ACC112 (cell line): Measurements from ENCODE around the gene CELA2A.
"Not testable (repeated sequence)": the region's sequence is repeated elsewhere in the genome, so short reads cannot be mapped to it uniquely, and the experiment has no call there.

Experiments
- H2AFZ ChIP-seq: fragments of 200-600 bp; sonication (generic); one replicate; pipeline ENCODE4 v1.6.0; 2017; ENCODE audit warnings: antibody characterized with exemption, low read length; ENCODE audit not compliant: unreplicated experiment
- H3K27ac ChIP-seq: fragments of 200-600 bp; sonication (generic); 2 replicates; pipeline ENCODE4 v1.5.1; 2014; ENCODE audit warnings: low read depth, mild to moderate bottlenecking, antibody characterized with exemption, low read length, moderate library complexity
- H3K27me3 ChIP-seq: fragments of 200-600 bp; sonication (generic); 2 replicates; pipeline ENCODE4 v1.6.1; 2014; ENCODE audit warnings: mild to moderate bottlenecking, antibody characterized with exemption, low read length, moderate library complexity, mixed read lengths; ENCODE audit not compliant: insufficient read depth
- H3K36me3 ChIP-seq: fragments of 200-600 bp; sonication (generic); 2 replicates; pipeline ENCODE4 v1.6.1; 2016; ENCODE audit warnings: mild to moderate bottlenecking, antibody characterized with exemption, low read length, moderate library complexity, mixed read lengths; ENCODE audit not compliant: insufficient read depth
- H3K4me1 ChIP-seq: fragments of 200-600 bp; sonication (generic); one replicate; pipeline ENCODE4 v1.6.1; 2016; ENCODE audit warnings: low read length, mixed read lengths; ENCODE audit not compliant: insufficient read depth, unreplicated experiment, control insufficient read depth
- H3K4me3 ChIP-seq: fragments of 200-600 bp; sonication (generic); 2 replicates; pipeline ENCODE4 v1.5.1; 2014; ENCODE audit warnings: mild to moderate bottlenecking, low read depth, low read length
- H3K79me2 ChIP-seq: fragments of 200-600 bp; sonication (generic); one replicate; pipeline ENCODE4 v1.6.0; 2016; ENCODE audit warnings: low read length; ENCODE audit not compliant: control insufficient read depth, unreplicated experiment, insufficient read depth

The CELA2A gene

DNA sequence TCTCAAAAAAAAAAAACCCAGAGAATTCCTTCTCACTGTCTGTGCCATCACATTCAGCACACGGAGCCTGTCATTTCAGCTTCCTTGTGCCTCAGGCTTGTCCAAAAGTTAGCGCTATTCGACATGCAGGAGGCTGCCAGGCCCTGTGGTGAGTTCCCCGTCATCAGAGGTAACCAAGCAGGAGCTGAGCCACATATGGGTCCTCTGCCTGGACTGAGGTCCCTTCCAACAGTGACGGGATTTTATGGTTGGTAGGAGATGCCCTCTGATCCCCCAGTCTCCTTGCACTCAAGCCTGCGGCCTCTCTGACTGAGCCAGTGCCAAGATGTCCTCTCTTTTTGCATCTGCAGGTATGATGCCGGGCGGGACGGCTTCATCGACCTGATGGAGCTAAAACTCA is 31.0 kb upstream of the CELA2A start:
- H3K4me3 ChIP-seq, result no peak overlapping the region
- H2AFZ ChIP-seq, result no peak overlapping the region
- no peak overlapping the region for H3K27ac ChIP-seq
- H3K79me2 ChIP-seq, result peaks cover 21% of the 10 kb centered on the region
- H3K27me3 ChIP-seq, result no peaks in the 10 kb centered on the region
- peaks cover 23% of the 10 kb centered on the region for H3K4me1 ChIP-seq
- H3K36me3 ChIP-seq, result no peaks in the 10 kb centered on the region; the same call in 1 of the 2 replicates

DNA sequence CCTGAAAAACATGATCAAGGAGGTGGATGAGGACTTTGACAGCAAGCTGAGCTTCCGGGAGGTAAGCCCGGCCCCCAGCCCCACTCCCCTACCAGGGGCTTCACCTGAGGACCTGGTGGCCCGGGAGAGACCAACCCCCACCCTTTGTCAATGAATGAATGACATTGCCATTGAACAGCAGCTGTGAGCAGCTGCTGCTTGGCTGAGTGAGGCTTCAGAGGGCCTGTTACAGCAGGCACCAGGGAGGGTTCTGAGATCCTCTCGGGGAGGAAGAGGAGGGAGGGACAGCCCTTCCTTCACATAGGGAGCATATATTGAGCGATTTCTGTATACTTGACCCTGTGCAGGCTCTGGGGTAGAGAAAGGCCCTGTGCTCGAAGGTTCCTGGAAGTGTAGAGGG is 30.6 kb upstream of the CELA2A start:
- peaks cover 23% of the 10 kb centered on the region for H3K4me1 ChIP-seq

GRCh38 chr1:15426492-15427279 is 29.8 kb upstream of the CELA2A start:
- no peaks in the 10 kb centered on the region; the same call in none of the 2 replicates for H3K36me3 ChIP-seq
- no peak overlapping the region for H3K4me3 ChIP-seq
- peaks cover 23% of the 10 kb centered on the region for H3K4me1 ChIP-seq
- peaks cover 9% of the 10 kb centered on the region for H3K79me2 ChIP-seq
- H3K27me3 ChIP-seq, result no peaks in the 10 kb centered on the region
- H2AFZ ChIP-seq, result no peak overlapping the region
- H3K27ac ChIP-seq, result no peak overlapping the region

More for the DNA sequence above, 30.6 kb upstream of the CELA2A start:
- no peak overlapping the region for H3K4me3 ChIP-seq
- no peak overlapping the region for H3K27ac ChIP-seq
- H2AFZ ChIP-seq, result no peak overlapping the region
- no peaks in the 10 kb centered on the region; the same call in none of the 2 replicates for H3K36me3 ChIP-seq
- H3K27me3 ChIP-seq, result no peaks in the 10 kb centered on the region
- peaks cover 17% of the 10 kb centered on the region for H3K79me2 ChIP-seq

DNA sequence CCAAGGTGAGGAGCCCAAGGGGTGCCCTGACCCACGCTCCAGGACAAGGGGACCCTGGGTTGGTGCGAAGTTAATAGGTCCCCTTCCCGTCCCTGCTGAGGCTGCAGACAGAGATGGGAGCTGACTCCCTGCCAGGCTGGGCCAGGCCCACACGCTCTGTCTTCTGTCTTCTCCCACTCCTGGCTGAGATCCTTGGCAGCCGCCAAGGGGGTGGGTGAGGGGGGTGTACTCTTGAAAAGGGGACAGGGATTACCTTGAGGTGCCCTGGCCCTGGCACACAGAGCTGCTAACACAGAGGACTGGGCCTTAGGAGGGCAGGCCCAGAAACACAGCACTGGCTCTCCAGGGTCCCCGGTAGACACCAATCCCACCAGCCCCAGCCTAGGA is 29.3 kb upstream of the CELA2A start:
- peaks cover 8% of the 10 kb centered on the region for H3K79me2 ChIP-seq
- no peaks in the 10 kb centered on the region; the same call in none of the 2 replicates for H3K36me3 ChIP-seq
- no peak overlapping the region for H3K27ac ChIP-seq
- H3K4me3 ChIP-seq, result no peak overlapping the region
- H3K4me1 ChIP-seq, result peaks cover 23% of the 10 kb centered on the region
- H2AFZ ChIP-seq, result no peak overlapping the region
- H3K27me3 ChIP-seq, result no peaks in the 10 kb centered on the region

DNA sequence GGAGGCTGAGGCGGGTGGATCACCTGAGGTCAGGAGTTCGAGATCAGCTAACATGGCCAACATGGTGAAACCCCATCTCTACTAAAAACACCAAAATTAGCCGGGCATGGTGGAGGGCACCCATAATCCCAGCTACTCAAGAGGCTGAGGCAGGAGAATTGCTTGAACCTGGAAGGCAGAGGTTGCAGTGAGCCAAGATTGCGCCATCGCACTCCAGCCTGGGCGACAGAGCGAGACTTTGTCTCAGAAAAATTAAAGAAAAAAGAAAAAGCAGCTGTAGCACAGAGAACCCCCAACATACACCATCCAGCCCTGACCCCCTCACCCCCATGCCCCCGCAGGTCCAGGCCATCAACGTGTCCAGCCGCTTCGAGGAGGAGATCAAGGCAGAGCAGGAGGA is 28.3 kb upstream of the CELA2A start:
- not testable (repeated sequence) for H3K79me2 ChIP-seq, H2AFZ ChIP-seq, H3K27ac ChIP-seq, H3K27me3 ChIP-seq, H3K36me3 ChIP-seq, H3K4me3 ChIP-seq
- H3K4me1 ChIP-seq, result peaks cover 28% of the 10 kb centered on the region

GRCh38 chr1:15428815-15429435 is 27.6 kb upstream of the CELA2A start:
- no peak overlapping the region for H2AFZ ChIP-seq
- H3K4me3 ChIP-seq, result no peak overlapping the region
- H3K27ac ChIP-seq, result peak overlapping the region; percentile 42; the same call in 1 of the 2 replicates
- H3K4me1 ChIP-seq, result peaks cover 33% of the 10 kb centered on the region
- no peaks in the 10 kb centered on the region for H3K27me3 ChIP-seq
- no peaks in the 10 kb centered on the region; the same call in none of the 2 replicates for H3K36me3 ChIP-seq
- H3K79me2 ChIP-seq, result peaks cover 4% of the 10 kb centered on the region

GRCh38 chr1:15429701-15430149 is 26.8 kb upstream of the CELA2A start:
- Histone ChIP-seq H3K79me2 (peaks cover 4% of the 10 kb centered on the region), H3K27me3 (no peaks in the 10 kb centered on the region), H3K4me3 (no peak overlapping the region), H3K36me3 (no peaks in the 10 kb centered on the region; the same call in none of the 2 replicates), H3K4me1 (peaks cover 33% of the 10 kb centered on the region), H3K27ac (peak overlapping the region; percentile 42), H2AFZ (no peak overlapping the region)

GRCh38 chr1:15430787-15431570 is 25.6 kb upstream of the CELA2A start:
- H3K4me3 ChIP-seq, result no peak overlapping the region
- peak overlapping the region; percentile 40; the same call in 1 of the 2 replicates for H3K27ac ChIP-seq
- no peaks in the 10 kb centered on the region for H3K79me2 ChIP-seq
- H3K36me3 ChIP-seq, result no peaks in the 10 kb centered on the region; the same call in none of the 2 replicates
- no peaks in the 10 kb centered on the region for H3K27me3 ChIP-seq
- H2AFZ ChIP-seq, result no peak overlapping the region
- peaks cover 36% of the 10 kb centered on the region for H3K4me1 ChIP-seq

DNA sequence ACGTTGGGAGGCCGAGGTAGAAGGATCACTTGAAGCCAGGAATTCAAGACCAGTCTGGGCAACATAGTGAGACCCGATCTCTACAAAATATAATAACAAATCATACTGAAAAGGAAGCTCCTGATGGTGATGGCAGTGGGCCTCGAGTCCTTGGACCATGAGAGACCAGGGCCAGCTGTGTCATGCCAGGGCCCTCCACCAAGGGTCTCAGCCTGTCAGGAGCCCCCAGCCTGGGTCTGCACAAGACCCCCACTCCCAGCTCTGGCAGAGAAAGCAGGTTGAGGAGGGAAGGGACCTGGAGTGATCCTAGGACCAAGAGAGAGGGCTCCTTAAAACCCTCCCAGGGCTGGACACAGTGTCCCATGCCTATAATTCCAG is 25.0 kb upstream of the CELA2A start:
- Histone ChIP-seq H3K4me3 (no peak overlapping the region), H2AFZ (no peak overlapping the region), H3K27ac (peak overlapping the region; percentile 40; the same call in 1 of the 2 replicates), H3K36me3 (no peaks in the 10 kb centered on the region; the same call in none of the 2 replicates), H3K4me1 (peaks cover 30% of the 10 kb centered on the region), H3K79me2 (no peaks in the 10 kb centered on the region), H3K27me3 (no peaks in the 10 kb centered on the region)

- H3K4me1 ChIP-seq, result peaks cover 24% of the 10 kb centered on the region
- no peaks in the 10 kb centered on the region; the same call in none of the 2 replicates for H3K36me3 ChIP-seq
- H3K27me3 ChIP-seq, result no peaks in the 10 kb centered on the region
Observed at GRCh38 chr1:15432324-15432723, 24.2 kb upstream of the CELA2A start.

More at GRCh38 chr1:15432324-15432723, 24.2 kb upstream of the CELA2A start:
- Histone ChIP-seq H2AFZ (no peak overlapping the region), H3K79me2 (no peaks in the 10 kb centered on the region), H3K27ac (peak overlapping the region; percentile 50; the same call in 1 of the 2 replicates), H3K4me3 (no peak overlapping the region)
